ENCODE measurements around the gene CARMIL1.
"Not testable (repeated sequence)": the region's sequence is repeated elsewhere in the genome, so short reads cannot be mapped to it uniquely, and the experiment has no call there.

CARMIL1 gene

DNA sequence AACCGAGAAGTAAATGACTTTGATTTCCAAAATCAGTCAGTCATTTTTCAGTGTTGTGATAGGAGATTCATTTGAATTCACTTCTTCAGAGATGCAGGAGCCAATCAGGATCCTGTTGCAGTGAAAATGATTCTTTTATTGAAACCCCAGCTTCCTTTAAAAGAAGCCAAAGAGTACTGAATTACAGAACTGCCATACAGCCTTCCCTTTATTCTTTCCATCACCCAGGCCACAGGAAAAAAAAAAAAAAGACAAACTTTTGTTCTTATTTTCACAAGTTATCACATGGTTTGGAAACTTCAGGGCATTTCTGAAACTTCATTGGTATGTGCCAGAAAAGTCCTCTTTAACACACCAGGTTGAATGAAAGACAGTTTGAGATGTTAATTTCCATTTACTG, 1.8 kb upstream of the CARMIL1 start:
- DNase-seq (ENCODE audit: low read depth, low spot score): no peak

DNA sequence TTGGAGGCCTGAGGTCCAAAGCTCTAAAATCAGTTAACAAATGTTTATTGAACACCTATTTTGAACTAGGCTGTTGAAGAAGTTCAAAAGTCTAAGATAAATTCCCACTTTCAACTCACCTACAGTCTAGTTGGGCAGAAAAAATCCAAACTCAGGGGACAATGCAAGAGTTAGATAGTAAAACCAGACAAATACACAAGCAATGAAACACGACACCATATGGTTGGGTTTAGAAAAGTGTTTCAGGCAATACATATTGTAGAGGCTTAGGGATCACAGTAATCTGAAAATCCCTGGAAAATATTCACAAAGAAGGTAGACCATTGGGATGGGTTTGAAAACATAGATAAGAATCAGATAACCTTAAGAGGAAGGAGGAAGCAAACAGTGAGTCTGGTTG, 1.3 kb upstream of the CARMIL1 start:
- no peak for DNase-seq (ENCODE audit: low read depth, low spot score)

DNA sequence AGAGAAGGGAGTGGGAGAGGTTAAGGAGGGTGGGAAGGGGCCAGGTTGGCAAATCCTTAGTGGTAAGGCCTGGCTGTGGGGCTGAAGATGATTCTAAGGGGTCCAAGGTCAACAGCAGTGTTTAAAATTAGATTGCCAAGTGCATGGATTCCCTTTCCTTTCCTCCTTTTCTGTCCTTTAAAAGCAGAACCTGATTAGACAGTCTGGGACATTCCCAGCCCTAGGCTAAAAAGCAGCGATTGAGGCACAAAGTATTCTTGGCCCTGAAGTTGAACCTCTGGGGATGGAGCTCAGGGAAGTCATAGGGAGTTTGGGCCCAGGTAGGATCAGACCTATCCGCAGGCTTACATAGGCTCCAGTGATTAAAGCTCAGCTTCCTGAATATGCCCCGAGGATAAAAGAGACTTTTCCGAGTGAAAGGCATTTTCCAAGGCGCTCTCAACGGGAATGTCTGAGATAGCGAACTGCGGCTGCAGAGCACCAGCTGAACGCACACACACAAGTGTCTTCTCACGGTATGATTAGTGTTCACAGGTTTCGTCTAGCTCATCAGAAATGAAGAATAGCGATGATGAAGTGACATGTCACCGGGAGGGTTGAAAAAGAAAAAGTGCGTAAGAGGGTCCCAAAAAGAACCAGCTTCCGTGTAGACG, 787 bp upstream of the CARMIL1 start:
- DNase-seq (ENCODE audit: low read depth, low spot score): peak; percentile 77

DNA sequence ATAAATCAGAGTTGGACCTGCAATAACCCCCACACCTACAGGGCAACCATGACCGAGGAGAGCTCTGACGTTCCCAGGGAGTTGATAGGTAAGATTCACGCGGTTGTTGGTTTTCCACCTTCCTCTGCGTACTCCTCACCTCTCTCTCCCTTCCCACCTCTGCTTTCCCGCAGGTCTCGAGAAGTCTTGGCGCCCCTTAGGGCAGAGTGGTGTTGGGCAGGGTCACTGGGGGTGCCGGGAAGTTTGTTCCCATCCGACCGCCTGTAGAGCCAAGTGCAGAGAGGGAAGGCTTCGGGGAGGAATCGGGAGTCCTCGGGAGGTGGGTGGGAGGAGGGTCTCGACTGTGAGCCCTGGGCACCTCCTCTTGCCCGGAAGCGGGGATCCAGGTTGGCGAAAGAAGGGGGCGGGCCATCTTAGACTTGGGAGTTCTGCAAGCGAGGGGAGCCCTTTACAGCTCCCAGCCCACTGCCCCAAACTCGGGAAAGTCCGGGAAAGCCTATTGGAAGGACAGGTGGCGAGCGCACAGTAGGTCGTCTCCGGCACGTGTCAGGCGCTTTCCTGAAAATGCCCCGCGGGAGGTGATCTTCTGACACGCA, 672 bp downstream of the CARMIL1 start:
- peak; percentile 39 for DNase-seq (ENCODE audit: low read depth, low spot score)

DNA sequence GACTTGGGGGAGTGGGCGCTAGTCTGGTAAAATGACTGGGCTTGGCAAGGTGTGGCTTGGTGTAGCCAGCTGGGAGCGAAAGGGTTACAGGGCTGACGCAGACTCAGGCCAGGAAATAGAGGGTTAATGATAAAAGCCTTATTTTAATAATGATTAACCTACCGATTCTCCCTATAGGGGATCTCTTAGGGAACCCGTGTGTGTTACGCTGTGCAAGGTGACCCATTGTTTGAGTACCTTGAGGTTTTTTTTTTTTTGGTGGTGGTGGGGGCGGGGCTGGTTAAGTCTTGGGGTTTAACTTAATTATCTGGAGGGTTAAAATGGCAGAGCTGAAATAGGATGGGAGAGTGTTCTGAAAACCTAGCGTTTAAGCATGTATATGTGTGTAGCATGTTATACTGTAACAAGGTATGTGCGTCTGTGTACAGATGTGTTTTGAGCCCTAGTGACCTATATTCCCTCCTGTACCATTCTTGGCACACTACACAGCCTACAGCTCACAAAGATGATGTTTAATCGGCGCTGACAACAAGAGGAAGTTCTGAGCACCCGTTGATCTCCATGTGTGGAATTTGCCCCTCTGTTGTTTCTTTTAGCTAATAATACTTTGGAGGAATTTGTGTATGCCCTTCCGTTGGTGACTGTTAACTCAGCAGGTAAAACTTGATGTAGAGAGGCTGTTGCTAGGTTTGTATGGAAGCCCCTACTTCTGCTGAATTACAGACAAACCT, 1.3 kb downstream of the CARMIL1 start:
- DNase-seq (ENCODE audit: low read depth, low spot score): no peak

DNA sequence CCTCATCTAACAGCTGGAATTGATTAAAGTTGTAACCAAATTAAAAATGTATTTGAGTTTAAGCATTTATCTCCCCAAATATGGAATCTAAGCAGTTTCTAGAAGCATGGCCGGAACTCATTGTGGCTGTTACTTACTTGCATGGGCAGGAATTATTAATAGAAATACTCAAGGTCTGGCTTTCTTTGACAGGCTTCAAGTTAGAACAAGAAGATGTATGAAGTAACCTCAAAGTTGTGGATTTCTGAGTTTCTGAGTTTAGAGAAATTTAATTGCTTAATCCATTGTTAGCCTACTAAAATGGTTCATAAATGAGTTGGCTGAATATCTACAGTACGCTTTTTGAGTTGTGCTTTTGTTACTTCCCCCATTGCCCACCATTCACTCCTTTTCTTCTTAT, 7.7 kb downstream of the CARMIL1 start:
- DNase-seq (ENCODE audit: low read depth, low spot score): no peak

DNA sequence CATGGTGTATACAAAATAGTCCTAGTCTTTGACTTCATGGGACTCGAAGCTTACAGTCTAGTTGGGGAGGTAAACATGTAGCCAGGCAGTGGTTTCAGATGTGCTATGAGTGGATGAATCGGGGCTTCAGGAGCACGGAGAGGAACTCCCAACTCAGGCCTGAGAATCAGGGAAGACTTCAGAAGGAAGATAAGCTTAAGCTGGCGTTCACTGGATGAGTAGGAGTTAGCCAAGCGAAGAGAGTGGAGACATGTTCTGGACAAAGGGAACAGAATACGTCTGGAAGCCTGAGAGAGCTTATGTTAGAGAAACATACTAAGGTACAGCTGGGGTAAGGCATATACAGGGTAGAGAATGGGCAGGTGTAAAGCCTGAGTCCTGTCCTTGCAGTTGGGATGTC, 8.8 kb downstream of the CARMIL1 start:
- DNase-seq (ENCODE audit: low read depth, low spot score): no peak

DNA sequence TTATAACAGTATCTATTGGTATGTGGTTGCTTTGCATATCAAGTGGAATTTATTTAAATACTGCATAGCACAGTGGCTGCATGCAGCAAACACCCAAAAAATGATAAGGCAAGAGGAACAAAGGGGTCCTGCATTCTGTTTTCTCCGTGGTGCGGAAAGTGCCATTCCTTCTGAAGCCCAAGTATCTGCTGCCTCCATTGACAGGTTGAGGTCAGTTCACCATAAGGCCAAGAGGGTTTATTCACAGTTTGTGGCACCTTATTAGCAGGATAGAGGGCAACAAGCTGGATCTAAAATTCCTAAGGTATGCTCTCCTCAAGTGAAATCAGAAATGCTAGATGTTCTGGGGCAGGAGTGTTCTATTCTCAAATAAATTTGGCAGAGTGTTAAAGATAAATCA, 9.3 kb downstream of the CARMIL1 start:
- no peak for DNase-seq (ENCODE audit: low read depth, low spot score)

DNA sequence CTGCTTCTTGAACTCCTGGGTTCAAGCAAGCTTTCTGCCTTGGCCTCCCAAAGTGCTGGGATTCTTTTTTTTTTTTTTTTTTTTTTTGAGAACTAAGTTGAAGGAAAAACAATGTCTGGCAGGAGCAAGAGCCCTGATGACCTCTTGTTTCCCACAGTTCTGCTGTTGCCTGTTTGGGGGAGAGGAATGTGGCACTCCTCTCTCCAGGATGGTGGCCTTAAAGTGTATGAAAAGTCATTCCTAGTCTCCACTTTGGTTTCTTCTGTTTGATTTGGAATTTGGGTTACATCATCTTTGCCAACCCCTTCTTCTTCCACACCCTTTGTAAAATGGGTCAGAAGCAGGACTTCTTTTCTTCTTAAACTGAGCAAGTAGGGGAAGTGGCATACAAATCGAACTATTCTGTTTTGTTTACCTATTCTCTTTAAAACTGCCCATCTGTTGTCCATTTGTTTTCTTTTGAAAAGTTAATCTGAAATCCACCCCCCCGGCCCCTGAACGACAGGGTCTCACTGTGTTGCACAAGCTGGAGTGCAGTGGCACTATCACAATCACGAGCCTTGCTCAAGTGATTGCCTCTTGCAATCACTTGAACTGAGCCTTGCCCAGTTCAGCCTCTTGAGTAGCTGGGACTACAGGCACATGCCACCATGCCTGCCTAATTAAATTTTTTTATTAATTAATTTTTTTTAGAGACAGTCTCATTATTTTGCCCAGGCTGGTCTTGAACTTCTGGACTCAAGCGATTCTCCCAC, 11.3 kb downstream of the CARMIL1 start:
- DNase-seq (ENCODE audit: low read depth, low spot score): no peak

DNA sequence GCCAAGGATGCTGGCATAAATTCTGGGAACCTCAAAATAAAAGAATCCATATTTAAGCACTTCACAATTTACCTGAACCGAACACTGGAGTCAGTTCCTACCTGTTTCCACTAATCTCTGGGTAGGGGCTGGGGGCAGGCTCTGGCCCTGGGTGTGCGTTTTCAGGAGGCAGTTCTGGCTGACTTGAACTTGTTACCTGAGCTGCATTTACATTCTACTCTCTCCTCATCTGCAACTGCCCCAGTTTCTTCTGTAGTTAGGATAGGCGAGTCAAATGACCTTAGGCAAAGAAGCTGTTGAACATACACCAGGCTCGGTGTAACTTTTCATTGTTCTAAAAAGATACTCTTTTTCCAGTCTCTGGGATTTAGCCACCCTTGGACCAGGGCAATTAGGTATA, 13.2 kb downstream of the CARMIL1 start:
- no peak for DNase-seq (ENCODE audit: low read depth, low spot score)

DNA sequence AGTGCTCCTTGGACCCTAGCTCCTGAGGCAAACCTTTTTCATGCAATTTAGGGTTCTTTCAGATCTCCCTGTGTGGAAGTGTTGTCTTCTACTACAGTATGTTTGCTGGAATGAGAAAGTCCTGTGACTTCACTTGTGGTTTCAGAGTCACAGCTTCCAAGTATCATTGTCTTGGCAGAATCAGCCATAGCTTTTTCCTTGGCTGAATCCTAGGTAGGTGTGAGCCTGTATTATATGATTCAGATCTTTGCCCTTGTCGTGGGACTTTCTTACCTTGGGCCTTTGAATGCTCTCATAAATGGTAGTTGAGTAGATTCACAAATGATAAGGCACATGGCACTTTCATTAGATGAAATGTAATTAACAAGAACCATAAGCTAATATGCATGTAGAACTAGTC, 16.5 kb downstream of the CARMIL1 start:
- no peak for DNase-seq (ENCODE audit: low read depth, low spot score)

DNA sequence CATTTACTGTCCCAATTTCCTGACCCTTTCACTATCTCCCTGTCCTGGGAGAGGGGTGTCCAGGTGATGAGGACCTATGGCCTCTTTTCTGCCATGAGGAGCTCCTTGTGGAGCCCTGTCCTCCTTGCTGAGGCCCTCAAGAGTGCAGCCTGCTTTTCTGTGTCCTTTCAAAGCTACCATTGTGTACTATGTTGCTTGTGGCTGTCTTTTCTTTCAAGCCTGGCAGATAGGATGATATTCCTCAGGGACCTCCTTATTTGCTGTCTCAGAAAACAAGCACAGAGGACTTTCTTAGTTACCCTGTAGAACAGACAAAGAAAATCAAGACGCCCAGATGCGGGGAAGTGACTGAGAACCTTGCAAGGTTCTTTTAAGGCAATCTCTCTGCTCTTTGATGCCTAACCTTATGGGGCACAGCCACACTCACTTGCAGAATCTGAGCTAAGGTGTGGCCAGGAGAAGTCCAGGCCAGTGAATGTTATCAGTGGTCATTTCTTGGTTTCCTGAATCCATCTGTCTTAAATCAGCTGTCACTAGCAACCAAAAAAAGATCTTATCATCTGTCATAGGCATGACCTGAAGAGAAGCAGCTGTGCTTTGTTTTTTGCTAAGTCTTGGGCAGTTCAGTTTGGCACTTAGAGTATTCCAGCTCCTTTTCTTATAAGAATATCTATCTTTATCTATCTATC, 17.2 kb downstream of the CARMIL1 start:
- peak; percentile 22 for DNase-seq (ENCODE audit: low read depth, low spot score)

DNA sequence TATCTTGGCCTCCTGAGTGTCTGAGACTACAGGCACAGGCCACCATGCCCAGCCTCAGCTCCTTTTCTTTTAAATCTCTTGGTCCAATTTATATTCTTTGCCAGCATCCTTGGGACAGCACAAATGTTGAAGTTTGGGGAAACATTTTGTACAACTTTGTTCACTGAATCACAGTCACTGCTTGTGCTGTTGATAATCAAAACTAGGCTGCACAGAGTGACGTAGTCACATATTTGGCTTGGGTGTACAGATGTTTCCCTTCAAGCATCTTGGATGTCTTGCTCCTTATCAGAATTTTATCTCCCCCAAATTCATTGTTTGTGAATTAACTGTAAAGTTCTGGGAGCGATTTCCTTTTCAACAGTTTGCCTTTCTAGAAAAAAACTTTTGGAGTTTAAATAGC, 17.9 kb downstream of the CARMIL1 start:
- DNase-seq (ENCODE audit: low read depth, low spot score): no peak

DNA sequence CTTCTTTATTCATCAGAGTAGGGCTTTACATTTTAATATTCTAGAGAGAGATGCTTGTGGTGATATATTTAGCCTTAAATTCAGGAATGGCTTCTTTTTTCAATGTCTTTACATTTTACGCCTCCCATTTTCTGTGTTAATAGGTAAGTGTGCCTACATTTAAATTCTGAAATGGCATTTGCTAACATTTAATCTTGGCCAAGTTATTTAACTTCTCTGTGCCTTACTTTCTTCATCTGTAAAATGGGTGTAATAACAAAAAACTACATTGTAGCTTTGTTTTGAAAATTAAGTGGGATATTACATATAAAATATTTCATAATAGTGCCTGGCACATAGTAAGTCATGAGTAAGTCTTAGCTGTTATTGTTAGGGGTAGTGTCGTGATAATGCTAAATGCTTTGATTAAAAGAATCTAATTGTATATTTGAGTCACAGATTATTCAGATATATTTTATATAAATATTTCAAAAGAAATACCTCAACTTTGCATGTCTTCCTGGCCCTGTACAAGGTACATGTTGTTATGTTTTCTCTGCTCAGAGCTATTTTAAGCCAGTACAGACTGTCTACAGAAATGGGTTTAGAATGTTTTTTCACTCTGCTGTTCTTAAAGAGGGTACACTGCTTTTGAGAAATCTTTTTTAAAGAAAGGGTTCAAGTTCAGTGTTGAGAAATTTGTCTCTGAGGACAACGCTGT, 18.8 kb downstream of the CARMIL1 start:
- DNase-seq (ENCODE audit: low read depth, low spot score): no peak

DNA sequence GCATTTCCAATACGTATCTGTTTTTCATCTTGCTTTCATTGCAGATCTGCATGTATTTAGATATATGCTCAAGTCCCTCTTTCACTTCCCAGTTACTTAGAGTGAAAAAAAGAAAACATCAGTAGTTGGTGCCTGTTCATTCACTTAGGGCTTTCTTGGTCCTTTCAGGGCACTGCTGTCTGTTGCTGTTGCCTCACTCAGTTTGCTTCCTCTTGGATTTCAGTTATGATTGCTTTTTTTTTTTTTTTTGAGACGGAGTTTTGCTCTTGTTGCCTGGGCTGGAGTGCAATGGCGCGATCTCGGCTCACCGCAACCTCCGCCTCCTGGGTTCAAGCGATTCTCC, 19.3 kb downstream of the CARMIL1 start:
- DNase-seq (ENCODE audit: low read depth, low spot score): not testable (repeated sequence)

DNA sequence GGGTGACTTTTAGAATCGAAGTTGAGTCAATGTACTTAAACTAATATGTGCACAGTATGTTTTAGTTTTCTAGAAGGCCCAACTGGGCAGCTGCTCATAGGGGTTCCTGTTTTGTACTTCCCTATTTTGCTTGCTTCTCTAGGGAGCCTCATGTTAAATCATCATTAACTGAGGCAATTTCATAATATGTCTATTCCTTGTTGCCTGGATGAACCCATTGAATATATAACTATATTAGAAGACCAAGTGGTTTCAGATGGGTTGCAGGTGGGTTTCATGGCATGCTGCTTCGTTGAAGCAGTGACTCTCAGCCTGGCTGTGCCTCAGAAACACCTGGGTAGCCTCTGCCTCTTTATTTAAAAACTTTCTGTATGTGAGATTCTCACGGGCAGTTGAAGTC, 22.2 kb downstream of the CARMIL1 start:
- no peak for DNase-seq (ENCODE audit: low read depth, low spot score)

DNA sequence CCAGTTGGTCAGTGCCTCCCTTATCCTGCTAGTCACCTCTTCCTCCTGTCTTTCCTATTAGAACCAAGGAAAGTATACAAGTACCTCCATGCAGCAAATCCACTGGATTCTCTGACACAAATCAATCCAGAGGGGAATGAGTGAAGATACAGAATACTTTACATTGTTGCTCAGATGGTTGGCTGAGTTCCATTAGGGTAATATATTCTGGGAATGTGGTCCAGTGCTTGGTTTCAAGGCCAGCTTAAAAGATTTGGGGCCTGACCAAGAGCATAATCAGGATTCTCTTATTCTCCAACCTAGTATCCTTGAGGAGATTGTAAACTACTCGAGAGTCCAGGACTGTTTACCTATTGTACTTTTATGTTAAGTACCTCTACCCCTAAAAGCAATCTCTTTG, 23.0 kb downstream of the CARMIL1 start:
- no peak for DNase-seq (ENCODE audit: low read depth, low spot score)

DNA sequence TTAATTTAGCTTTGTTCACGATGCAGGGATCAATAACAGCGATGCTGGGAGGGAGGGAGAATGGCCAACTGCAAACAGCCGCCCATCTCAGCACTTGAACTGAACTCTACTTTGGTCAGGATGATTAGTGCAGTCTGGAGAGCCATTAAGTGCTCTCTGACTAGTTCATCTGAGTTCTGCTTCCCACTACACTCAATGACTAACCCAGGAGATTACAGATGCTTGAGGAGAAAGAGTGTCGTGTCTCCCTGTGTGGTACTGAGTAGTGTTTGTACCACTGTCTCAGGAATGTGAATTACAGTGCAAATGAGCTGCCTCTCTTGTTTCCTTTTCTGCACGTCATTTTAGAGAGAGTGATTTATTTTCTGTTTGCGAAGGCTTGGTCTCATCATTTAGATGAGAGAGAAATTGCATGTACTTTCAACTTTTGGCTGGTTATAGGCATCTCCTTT, 23.5 kb downstream of the CARMIL1 start:
- no peak for DNase-seq (ENCODE audit: low read depth, low spot score)

DNA sequence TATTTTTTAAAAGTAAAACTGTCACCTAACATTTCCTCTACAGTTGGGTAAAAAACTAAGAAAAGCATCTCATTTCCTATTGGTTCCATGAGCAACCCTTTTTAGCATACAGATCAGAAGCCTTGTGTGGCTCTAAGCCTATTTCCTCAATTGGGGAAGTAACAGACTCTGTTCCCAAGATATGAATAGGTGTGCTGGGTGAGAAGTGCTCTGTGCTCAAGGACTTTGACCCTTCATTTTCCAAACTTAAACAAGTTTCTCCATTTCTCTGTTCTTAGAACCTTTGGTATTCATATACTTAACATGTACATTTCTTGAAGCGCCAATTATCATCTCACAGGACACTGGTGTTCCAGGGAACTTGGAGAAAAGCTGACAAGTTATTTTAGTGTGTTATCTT, 24.1 kb downstream of the CARMIL1 start:
- DNase-seq (ENCODE audit: low read depth, low spot score): no peak

DNA sequence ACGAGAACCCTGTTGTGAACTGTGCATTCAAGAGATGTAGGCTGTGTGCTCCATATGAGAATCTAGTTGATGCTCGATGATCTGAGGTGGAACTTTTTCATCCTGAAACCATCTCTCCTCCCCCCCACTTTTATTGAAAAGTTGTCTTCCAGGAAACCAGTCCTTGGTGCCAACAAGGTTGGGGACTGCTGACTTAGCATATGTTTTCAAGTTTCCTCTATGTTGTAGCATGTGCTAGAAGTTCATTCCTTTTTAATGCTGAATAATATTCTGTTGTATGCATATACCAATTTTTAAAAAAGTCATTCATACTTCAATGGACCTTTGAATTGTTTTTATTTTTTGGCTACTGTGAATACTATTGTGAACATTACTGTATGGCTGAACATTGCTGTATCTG, 27.2 kb downstream of the CARMIL1 start:
- DNase-seq (ENCODE audit: low read depth, low spot score): no peak

DNA sequence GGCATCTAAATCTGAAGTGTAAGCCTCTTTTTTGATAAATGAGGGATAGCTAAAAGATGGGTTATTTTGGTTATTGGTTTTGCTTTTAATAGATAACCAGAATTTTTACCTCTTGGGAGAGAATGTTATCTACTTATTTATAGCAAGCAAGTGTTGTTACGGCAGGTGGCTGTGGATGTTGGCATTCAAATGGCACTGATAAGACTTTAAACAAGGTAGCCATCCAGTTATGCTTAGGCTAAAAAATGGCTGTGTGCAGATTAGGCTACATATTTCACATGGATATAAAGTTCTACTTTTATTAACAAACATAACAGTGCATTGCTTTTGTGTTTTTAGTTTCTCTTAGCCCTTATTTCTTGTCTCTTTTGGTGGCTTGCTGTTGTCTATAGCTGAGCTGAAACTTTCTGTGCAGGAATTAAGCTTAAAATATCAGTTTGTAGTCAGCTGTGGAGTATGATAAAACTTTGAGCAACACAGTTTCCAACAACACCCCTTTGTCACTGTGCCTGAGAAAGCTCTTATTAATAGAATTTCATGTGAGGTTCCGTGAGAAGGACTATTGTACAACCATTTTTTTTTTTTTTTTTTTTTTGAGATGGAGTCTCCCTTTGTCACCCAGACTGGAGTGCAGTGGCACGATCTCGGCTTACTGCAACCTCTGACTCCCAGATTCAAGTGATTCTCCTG, 28.8 kb downstream of the CARMIL1 start:
- no peak for DNase-seq (ENCODE audit: low read depth, low spot score)

All from ELF-1 (cell line).